ENCODE measurements around the gene GLRA3. TPM values are rescaled to one million over a fixed set of nuclear protein-coding genes. Genes with fewer than 3 reads are reported as not detected.

The GLRA3 gene
- polyA plus RNA-seq, 1 donor (not counting 4 experiments of a cell fraction or from before 2014, with no cell fraction given), result not detected

GRCh38 chr4:174674305-174674840 is 154.7 kb downstream of the GLRA3 start:
- Histone ChIP-seq H3K4me3 (ENCODE audit: control insufficient read depth in 2 of 3, extremely low read depth in 1 of 3, insufficient read depth in 2 of 3, low read depth in 1 of 3, low read length in 3 of 3) (no peak overlapping the region), H2AFZ (ENCODE audit: control insufficient read depth, low read length) (no peak overlapping the region), H3K36me3 (ENCODE audit: control insufficient read depth in 2 of 2, extremely low read depth in 1 of 2, insufficient read depth in 2 of 2, low read length in 2 of 2) (no peaks in the 10 kb centered on the region), H3K27ac (ENCODE audit: control insufficient read depth, insufficient read depth, low read length) (no peak overlapping the region), H3K79me2 (ENCODE audit: control insufficient read depth, insufficient read depth, low read length) (no peaks in the 10 kb centered on the region), H4K20me1 (ENCODE audit: control insufficient read depth, extremely low read depth, insufficient read depth, low read length) (no peaks in the 10 kb centered on the region), H3K4me2 (ENCODE audit: control insufficient read depth, extremely low read depth, insufficient read depth, low read depth, low read length) (no peak overlapping the region), H3K4me1 (ENCODE audit: control insufficient read depth, extremely low read depth, insufficient read depth, low read length) (peaks cover 2% of the 10 kb centered on the region), H3K9ac (ENCODE audit: control insufficient read depth, extremely low read depth, insufficient read depth, low read length) (no peak overlapping the region), H3K9me1 (ENCODE audit: control insufficient read depth, extremely low read depth, insufficient read depth, low read length) (no peaks in the 10 kb centered on the region), H3K9me3 (ENCODE audit: control insufficient read depth, low read depth, low read length) (no peaks in the 10 kb centered on the region), H3K27me3 (ENCODE audit: control insufficient read depth, extremely low read depth, insufficient read depth, low read length) (no peaks in the 10 kb centered on the region)
- TF ChIP-seq CTCF (optimal IDR thresholded peaks at IDR 0.05 in 1 of 3, IDR thresholded peaks at IDR 0.05 in 1 of 3, conservative IDR thresholded peaks at IDR 0.05 in 1 of 3; ENCODE audit: extremely low read depth in 1 of 3, insufficient read depth in 2 of 3, low read length in 3 of 3), result no peak
- TF ChIP-seq EZH2 (IDR thresholded peaks at IDR 0.05; ENCODE audit: low read length), result no peak
- DNase-seq (ENCODE audit: low read depth, low spot score) (no peak), FAIRE-seq (no peak)
- dilution Hi-C loops (cut with MboI; ENCODE audit: extremely low pct_ligation_motif_present, low sequenced_read_pairs), result no loop called here

- TF ChIP-seq CTCF (optimal IDR thresholded peaks at IDR 0.05 in 1 of 3, IDR thresholded peaks at IDR 0.05 in 1 of 3, conservative IDR thresholded peaks at IDR 0.05 in 1 of 3; ENCODE audit: extremely low read depth in 1 of 3, insufficient read depth in 2 of 3, low read length in 3 of 3), result no peak
- TF ChIP-seq EZH2 (IDR thresholded peaks at IDR 0.05; ENCODE audit: low read length), result no peak
- Histone ChIP-seq H3K9ac (ENCODE audit: control insufficient read depth, extremely low read depth, insufficient read depth, low read length) (no peak overlapping the region), H3K27me3 (ENCODE audit: control insufficient read depth, extremely low read depth, insufficient read depth, low read length) (no peaks in the 10 kb centered on the region), H3K36me3 (ENCODE audit: control insufficient read depth in 2 of 2, extremely low read depth in 1 of 2, insufficient read depth in 2 of 2, low read length in 2 of 2) (no peaks in the 10 kb centered on the region), H3K9me3 (ENCODE audit: control insufficient read depth, low read depth, low read length) (no peaks in the 10 kb centered on the region), H3K4me1 (ENCODE audit: control insufficient read depth, extremely low read depth, insufficient read depth, low read length) (peaks cover 2% of the 10 kb centered on the region), H2AFZ (ENCODE audit: control insufficient read depth, low read length) (no peak overlapping the region), H3K4me2 (ENCODE audit: control insufficient read depth, extremely low read depth, insufficient read depth, low read depth, low read length) (no peak overlapping the region), H3K27ac (ENCODE audit: control insufficient read depth, insufficient read depth, low read length) (no peak overlapping the region), H4K20me1 (ENCODE audit: control insufficient read depth, extremely low read depth, insufficient read depth, low read length) (no peaks in the 10 kb centered on the region), H3K4me3 (ENCODE audit: control insufficient read depth in 2 of 3, extremely low read depth in 1 of 3, insufficient read depth in 2 of 3, low read depth in 1 of 3, low read length in 3 of 3) (no peak overlapping the region), H3K9me1 (ENCODE audit: control insufficient read depth, extremely low read depth, insufficient read depth, low read length) (no peaks in the 10 kb centered on the region), H3K79me2 (ENCODE audit: control insufficient read depth, insufficient read depth, low read length) (no peaks in the 10 kb centered on the region)
- FAIRE-seq (no peak), DNase-seq (ENCODE audit: low read depth, low spot score) (no peak)
- dilution Hi-C loops (cut with MboI; ENCODE audit: extremely low pct_ligation_motif_present, low sequenced_read_pairs), result no loop called here
These were observed 155.2 kb downstream of the GLRA3 start for GRCh38 chr4:174673865-174674264.
